Activated T-cell treated with anti-CD3 and anti-CD28 coated beads for 24 hours (primary cell): ENCODE results near the gene STYK1.
"Not testable (repeated sequence)": the region's sequence is repeated elsewhere in the genome, so short reads cannot be mapped to it uniquely, and the experiment has no call there.

Experiments used
- DNase-seq: peaks from one replicate; pipeline ENCODE4 v3.0.0-alpha.2; 2020; ENCODE audit warnings: low read depth

The STYK1 gene

DNA sequence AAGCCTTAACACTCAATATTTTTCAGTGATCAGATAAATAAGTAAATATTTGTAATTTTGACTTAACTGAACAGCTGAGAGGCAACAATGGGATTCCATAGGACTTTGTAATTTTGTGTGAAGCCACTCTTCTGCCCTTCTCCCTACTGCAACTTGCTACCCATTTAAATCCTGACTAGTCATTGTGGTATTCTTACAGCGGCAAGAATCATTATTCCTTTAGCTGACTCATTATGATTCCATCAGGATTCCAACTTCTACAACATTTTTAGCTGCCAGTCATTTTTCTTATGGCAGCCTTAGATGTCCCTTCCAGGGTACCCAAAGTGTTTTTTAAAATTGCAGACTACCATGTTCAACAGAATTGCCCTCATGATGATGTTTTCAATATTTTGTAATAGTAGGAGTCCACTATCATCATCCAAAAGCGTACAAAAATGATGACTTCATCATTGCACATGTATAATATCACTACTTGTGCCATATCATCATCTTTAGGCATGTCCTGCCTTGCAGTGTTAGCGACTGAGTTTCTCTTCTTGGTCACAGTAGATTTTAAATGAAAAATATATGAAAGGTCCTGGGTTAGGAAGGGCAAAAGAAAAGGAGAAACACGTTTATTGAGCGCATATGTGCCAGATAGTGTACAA lies 55.4 kb downstream of the STYK1 start:
- no peak for DNase-seq

DNA sequence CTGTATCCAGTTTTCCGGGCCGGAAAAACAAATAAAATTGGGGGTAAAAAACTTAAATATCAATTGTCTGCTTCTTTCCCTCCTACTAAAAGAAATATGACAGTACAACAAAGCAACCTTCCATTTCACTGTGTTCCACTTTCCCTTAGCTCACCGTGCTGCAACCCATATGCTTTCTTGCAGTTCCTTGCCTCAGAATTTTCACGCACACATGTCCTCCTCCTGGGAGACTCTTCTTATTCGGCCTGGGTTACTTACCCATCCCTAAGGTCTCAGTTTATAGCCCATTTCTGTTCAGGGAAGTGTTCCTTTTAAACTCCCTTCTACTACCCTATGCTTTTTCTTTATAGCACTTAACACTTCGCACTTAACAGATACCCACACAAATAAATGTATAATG lies 56.0 kb downstream of the STYK1 start:
- DNase-seq: no peak

DNA sequence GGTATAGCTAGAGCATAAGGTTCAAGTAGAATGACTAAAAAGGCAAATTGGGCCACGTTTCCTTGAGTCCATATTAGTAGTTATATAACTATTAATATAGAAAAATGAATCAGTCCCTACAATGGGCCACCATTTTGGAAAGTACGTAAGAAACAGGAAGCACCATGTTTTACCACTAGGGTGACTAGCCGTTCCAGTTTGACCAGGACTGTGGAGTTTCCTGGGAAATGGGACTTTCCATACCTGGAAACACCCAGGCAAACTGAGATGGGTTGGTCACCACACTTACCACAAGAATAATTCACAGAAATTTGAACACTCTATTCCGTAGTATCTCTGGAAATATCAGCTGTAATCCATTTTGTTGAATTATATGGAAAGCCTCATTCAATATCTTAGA lies 58.3 kb downstream of the STYK1 start:
- no peak for DNase-seq

DNA sequence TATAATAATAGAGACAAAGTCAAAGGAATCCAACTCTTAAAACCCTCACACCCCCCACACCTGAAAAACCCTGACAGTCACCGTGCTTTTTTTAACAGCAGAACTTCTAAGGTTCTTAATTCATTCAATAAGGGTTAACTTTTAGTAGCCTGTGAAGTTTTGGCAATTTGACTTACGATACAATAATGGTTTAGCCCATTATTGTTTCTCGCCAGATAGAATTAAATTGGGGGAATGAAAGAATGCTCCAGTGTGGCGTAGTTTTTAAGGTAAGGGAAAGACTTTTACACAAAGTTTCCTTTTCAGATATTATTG lies 59.8 kb downstream of the STYK1 start:
- DNase-seq: no peak

DNA sequence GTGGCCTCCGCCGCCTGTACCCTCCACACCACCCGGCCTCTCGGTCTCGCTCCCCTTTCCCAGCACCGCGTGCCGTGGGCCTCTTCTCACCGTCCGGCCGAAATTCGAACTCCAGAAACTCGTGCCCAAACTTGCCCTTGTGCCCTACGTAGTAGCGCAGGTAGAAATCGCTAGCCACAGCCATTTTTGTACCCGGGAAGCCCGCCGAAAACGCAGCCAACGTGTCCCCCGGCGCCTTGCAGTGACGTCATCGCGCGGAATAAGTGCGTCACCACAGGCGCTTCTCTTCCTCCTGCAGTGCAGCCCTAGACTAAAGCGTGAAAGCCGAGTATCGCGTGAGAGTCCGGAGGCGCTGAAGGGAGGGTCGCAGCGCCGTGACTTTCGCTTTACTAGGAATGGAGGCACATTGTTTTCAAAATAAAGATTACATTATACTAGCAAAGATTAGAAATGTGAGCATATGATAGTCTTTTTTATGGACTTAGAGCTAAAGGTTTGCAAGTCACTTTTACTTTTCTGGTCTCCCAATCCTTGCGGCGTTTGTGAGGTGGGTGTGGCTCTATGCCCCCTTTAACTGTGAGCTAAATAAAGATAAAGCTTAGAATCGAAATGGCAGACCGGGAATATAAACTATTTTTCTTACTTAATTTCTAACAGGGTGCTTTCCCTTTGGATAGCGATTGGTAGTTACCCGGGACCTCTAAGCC lies 60.4 kb downstream of the STYK1 start, which contains the start of gene MAGOHB:
Gene MAGOHB, minus strand, starts transcription at position 261 of the 707 bp plus-strand sequence. Its CDS starts 77 bp downstream, at position 184.
- peak; percentile 99 for DNase-seq

DNA sequence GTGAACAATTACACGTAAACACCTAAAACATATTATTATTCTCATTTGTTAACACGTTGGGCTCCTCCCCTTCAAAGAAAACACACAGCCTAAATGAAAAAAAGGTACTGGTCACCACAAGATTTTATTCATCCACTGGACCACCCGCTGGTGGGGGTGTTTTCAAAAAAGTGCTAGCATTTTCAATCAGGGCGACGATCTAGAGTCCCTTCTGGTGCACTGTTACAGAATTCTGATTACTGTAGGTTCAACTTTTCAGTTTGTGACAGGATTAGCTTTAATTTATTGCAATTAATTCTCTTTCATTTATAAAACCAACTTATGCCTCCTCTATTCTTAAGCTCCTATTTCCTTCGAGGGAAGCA lies 60.9 kb downstream of the STYK1 start:
- DNase-seq: no peak

DNA sequence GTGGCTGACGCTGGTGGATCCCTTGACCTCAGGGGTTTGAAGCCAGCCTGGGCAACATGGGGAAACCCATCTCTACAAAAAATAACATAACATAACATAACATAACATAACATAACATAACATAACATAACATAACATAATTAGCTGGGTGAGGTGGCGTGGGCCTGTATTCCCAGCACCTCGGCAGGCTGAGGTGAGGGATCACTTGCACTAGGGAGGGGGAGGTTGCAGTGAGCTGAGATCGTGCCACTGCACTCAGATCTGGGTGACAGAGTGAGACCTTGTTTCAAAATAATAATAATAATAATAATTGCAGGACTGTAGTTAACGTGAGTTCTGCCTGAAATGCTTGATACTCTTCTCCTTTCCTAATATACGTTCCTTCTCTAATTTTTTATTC lies 61.7 kb downstream of the STYK1 start:
- DNase-seq: no peak

DNA sequence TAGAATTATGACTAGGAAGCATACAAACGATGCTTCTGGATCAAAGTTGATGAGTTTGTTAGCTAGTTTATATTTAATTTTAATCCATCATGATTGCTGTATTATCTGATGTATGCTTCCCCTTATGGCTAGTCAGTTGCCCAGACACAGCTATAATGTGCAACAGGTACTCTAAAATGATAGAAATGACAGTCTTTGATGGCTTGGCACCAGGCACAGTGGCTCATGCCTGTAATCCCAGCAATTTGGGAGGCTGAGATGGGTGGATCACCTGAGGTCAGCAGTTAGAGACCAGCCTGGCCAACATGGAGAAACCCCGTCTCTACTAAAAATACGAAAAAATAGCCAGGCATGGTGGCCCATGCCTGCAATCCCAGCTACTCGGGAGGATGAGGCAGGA lies 62.6 kb downstream of the STYK1 start:
- DNase-seq: not testable (repeated sequence)

DNA sequence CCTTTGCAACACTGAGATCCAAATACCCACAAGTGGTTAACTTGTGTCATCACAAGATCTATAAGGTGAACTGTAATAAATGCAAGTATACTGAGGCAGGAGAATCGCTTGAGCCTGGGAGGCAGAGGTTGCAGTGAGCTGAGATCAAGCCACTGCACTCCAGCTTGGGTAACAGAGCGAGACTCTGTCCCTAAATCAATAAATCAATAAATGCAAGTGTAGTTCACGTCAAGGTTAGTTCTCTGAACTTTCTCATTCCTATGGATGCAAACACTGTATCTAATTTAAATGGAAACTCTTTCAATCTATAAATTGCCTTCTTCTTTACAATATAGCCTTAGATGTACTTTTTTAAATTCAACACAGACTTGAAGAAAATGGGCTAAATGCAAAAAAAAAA lies 63.7 kb downstream of the STYK1 start:
- no peak for DNase-seq

DNA sequence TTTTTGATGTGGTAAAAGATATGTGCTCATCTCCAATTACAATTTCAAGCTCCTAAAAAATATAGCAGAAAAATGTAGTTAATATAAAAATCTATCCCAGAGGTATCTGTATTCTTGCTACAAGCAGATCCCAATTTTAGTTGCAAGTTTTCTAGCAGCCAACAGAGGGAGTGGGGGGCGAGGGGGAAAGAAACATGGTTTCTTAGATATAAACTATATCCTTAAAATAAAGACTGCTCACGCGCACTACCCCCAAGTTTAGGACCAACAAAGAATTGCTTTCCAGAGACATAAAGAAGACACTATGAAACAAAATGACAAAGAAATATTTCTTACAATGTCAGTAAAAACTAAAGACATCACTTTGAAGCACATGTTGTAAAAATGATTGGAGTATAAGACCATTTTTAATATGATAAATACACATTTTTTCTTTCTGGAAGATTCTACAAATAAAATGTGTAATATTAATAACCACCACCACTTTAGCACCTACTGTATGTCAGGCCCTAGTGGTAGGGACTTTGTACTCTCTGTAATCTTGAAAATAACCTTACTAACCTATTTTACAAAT lies 65.9 kb downstream of the STYK1 start:
- no peak for DNase-seq

DNA sequence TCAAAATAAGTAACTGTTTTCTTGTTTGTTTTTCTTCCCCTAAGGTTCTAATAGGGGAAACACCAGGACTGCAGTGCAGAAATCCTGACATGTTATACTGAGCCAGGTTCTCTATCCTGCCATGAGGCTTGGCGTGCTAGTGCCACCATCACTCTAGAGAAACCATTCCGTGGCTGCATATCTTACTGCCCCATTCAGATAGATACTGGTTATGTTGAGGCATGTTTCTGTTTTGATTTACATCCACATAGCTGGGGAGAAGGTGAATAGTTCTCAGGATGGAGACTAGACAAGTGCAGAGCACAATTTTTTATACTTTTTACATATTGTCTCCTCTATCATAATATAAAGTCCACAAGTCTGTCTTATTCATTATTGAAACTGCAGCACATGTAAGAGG lies 72.0 kb downstream of the STYK1 start:
- DNase-seq: no peak

DNA sequence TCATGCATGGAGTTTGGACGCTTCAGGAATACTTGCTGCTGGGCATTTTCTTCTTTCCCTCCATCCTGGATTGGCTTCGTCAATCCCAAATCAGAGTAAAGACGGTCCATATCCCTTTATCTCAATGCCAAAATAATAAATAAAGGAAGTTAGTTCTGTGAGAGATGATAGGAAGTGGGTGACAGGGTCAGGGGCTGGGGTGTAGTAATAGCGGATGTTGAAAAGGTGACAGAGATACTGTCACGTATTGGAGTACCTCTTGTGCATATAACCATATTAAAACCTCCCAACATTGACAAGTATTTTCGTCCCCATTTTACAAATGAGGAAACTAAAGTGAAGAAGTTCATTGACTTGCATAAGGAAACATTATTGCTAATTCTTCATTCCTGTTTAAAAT lies 72.9 kb downstream of the STYK1 start:
- no peak for DNase-seq

DNA sequence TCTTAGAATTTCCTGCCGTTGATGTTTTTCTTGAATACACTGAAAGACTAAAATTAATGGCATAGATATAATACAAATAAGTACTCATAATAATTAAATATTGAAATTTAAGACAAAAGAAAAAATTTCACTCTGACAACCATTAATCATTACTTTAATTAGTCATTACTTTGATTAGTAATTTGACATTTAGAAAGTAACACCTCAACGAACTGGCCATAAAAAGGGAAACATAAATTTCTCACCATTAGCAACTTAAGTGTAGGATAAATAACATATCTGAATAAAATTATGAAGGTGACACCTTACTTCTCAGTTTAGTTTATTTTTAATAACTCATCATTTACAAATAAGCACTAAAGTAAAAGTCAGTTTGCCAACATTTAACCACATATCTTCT lies 78.0 kb downstream of the STYK1 start:
- DNase-seq: no peak

DNA sequence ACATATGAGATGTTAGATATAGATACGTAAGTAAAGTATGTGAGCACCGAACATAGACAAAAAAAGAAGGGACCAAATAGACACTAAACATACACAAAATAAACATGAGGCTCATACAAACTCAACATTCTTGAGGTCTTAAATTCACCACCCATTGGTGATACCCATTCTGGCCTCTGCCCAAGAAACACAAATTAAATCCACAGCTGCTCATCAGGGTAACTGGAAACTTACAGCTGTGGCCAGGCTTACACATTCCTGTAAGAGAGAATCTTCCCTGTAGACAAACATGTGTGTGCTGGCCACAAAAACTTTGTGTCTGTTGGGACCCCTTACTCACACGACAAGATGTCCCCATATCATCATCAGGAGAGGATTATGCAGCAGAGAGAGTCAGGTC lies 82.9 kb downstream of the STYK1 start:
- no peak for DNase-seq

DNA sequence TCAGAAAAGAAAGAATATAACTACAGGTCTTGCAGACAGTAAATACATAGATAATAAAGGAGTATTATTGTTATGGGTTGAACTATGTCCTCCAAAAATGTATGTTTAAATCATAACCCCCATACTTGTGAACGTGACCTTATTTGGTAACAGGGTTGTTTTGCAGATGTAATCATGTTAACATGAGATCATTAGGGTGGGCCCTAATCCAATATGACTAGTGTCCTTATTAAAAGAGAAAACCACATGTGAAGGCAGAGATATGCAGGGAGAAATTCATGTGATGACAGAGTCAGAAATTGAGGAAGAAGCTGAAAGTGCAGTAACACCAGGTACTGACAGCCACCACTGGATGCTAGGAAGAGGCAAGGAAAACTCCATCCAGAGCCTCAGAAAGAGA lies 89.4 kb downstream of the STYK1 start:
- no peak for DNase-seq

DNA sequence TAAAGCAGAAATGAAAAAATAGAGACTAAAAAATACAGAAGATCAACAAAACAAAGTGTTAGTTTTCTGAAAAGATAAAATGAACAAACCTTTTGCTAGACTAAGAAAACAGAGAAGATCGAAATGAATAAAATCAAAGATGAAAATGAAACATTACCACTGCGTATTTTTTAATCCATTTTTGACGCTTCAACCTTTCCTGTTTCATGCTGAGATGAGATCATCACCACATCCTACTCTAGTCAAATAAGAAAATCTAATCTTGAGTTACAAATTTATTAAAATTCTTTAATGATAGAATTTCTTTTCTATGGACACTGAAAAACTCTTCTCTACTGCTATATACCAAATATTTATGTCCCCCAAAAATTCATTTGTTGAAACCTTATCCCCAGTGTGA lies 91.1 kb downstream of the STYK1 start:
- DNase-seq: no peak

DNA sequence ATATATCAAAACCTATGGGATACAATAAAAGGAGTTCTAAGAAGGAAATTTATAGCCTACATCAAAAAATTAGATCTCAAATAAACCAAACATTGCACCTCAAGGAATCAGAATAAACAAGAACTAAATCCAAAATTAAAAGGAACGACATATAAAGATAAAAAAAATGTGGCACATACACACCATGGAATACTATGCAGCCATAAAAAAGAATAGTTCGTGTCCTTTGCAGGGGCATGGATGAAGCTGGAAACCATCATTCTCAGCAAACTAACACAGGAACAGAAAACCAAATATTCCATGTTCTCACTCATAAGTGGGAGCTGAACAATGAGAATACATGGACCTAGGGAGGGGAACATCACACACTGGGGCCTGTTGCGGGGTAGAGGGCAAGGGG lies 91.7 kb downstream of the STYK1 start:
- DNase-seq: not testable (repeated sequence)

DNA sequence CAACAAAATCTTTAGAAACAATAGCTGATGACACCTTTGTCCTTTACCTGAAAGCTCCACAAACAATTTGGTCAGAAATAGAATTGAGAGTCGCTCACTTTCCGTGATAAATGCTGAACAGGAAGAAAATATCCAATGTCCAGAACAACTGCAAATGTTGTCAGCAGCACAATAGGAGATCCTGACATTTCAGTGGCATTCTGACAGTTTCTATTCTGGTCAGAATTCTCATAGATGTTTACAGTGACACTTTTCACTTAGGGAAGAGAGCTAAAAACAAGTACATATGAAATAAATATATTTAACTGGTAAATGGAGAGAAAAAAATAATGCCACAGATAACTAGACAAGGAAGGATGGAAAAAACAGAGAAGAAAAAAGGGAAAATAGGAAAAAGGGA lies 99.5 kb downstream of the STYK1 start:
- no peak for DNase-seq

DNA sequence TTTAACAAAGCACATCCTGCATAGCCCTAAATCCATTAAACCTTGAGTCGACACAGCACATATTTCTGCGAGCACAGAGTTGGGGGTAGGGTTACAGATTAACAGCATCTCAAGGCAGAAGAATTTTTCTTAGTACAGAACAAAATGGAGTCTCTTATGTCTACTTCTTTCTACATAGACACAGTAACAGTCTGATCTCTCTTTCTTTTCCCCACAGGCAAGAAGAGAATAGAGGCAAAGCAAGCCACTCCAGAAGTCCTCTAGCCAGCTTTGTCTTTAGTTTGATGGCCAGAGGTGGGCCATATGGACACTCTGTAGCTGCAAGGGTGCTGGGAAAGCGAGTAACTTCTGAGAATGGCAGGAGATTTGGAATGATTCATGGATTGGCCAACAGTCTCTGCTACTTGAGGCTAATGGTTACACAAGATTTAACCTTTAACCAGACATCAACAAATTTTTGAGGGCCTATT lies 101.8 kb downstream of the STYK1 start:
- not testable (repeated sequence) for DNase-seq

DNA sequence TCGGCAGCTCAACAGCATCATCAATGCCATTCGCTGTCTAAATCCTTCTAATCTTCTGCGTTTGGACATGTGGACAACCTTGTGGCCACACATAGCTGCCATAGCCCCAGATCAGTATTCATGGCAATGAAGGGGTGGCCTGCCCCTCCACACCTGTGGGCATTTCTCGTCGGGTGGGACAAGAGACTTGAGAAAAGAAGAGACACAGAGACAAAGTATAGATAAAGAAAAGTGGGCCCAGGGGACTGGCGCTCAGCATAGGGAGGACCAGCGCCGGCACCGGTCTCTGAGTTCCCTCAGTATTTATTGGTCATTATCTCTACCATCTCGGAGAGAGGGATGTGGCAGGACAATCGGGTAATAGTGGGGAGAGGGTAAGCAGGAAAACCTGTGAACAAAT lies 102.7 kb downstream of the STYK1 start:
- no peak for DNase-seq
